K562 (cell line): ENCODE measurements around the gene DDR1. TPM values are rescaled to one million over a fixed set of nuclear protein-coding genes. Genes with fewer than 3 reads are reported as not detected.

Source experiments
- CBFA2T3 ChIP-seq: fragments of 450-650 bp; IDR thresholded peaks from 2 replicates; pipeline ENCODE4 v1.6.1; 2017
- ELK3 ChIP-seq: fragments of 450-650 bp; formaldehyde crosslinking; IDR thresholded peaks from 2 replicates; pipeline ENCODE4 v1.4.0; 2020; ENCODE audit warnings: mild to moderate bottlenecking
- FOXM1 ChIP-seq, 2 experiments: fragments of 450-650 bp in 1 of 2; sonication (generic) in 1 of 2; formaldehyde crosslinking in 1 of 2; IDR thresholded peaks; 2 replicates each; pipeline versions ENCODE4 v1.6.1 to v1.9.0; 2017 to 2022; ENCODE audit warnings: low read depth in 2 of 2, mild to moderate bottlenecking in 2 of 2, missing genetic modification reagents in 1 of 2, moderate library complexity in 1 of 2
- JUND ChIP-seq, 2 experiments: IDR thresholded peaks; 2 replicates in 1 of 2; 3 replicates in 1 of 2; pipeline ENCODE4 v1.6.1; 2011; ENCODE audit warnings: borderline replicate concordance in 2 of 2, low read depth in 2 of 2, low read length in 2 of 2, improper control_type of control experiment in 1 of 2, missing biosample characterization in 1 of 2, missing genetic modification characterization in 1 of 2, missing genetic modification reagents in 1 of 2
- MEF2D ChIP-seq: conservative IDR thresholded peaks from 2 replicates; pipeline ENCODE4 v1.6.1; 2016; ENCODE audit warnings: low read depth, missing genetic modification characterization, missing compliant biosample characterization
- RBM22 ChIP-seq: fragments of 200-400 bp; formaldehyde crosslinking; IDR thresholded peaks from 2 replicates; pipeline ENCODE4 v1.6.1; 2018; ENCODE audit warnings: low read length, low read depth; ENCODE audit not compliant: poor library complexity, severe bottlenecking
- SIN3B ChIP-seq: fragments of 450-650 bp; IDR thresholded peaks from 2 replicates; pipeline ENCODE4 v1.6.1; 2017; ENCODE audit warnings: low read depth, mild to moderate bottlenecking, moderate library complexity
- SPI1 ChIP-seq: IDR thresholded peaks from 2 replicates; pipeline ENCODE4 v1.6.1; 2011; ENCODE audit warnings: low read depth, low read length, control low read depth, borderline replicate concordance
- TFAP4 ChIP-seq: sonication (generic); formaldehyde crosslinking; IDR thresholded peaks from 2 replicates; pipeline ENCODE4 v1.8.0; 2022; ENCODE audit warnings: missing genetic modification reagents, mild to moderate bottlenecking, moderate library complexity, borderline replicate concordance
- ZNF174 ChIP-seq: fragments of 250-450 bp; sonication (Bioruptor Pico); IDR thresholded peaks from 2 replicates; pipeline ENCODE4 v1.4.0; 2020; ENCODE audit warnings: mild to moderate bottlenecking
- ZNF449 ChIP-seq: fragments of 250-450 bp; sonication (Bioruptor Pico); IDR thresholded peaks from 2 replicates; pipeline ENCODE4 v1.8.0; 2022; ENCODE audit warnings: moderate library complexity, mild to moderate bottlenecking, inconsistent platforms
- ZNF76 ChIP-seq: fragments of 250-450 bp; sonication (Bioruptor Pico); IDR thresholded peaks from 2 replicates; pipeline ENCODE4 v1.4.0; 2020; ENCODE audit warnings: mild to moderate bottlenecking, moderate library complexity, borderline replicate concordance
- ZNF79 ChIP-seq: fragments of 250-450 bp; sonication (Bioruptor Pico); IDR thresholded peaks from 2 replicates; pipeline ENCODE4 v1.4.0; 2020; ENCODE audit warnings: low read depth, mild to moderate bottlenecking, moderate library complexity
- polyA plus RNA-seq, 8 experiments: library from polyadenylated mRNA; depleted of rRNA in 4 of 8; stranded (reverse) in 5 of 8; unstranded in 3 of 8; fragments of >200 nt; fragmentation: Nextera tagmentation in 2 of 8; fragmentation: Illumina TruSeq in 1 of 8; extraction: Ambion mirVana in 2 of 8; extraction: Trizol in 1 of 8; gene quantifications; 2 replicates each; pipeline versions ENCODE4 v1.2.1 to v1.2.3, GENCODE V29; 2011 to 2014; ENCODE audit warnings: inconsistent platforms in 1 of 8, missing spikeins in 1 of 8
- total RNA-seq, 7 experiments: library from RNA; depleted of rRNA in 6 of 7; stranded (reverse); fragments of >200 nt in 6 of 7; fragmentation: Illumina TruSeq in 2 of 7; extraction: Trizol in 2 of 7; gene quantifications; 2 replicates each; pipeline versions ENCODE4 v1.2.1 to v1.2.3, GENCODE V29; 2011 to 2021; ENCODE audit warnings: low replicate concordance in 1 of 7
- TF ChIP-seq, protein P1 (sequence below): sonication (generic); formaldehyde crosslinking; IDR thresholded peaks from 2 replicates; pipeline ENCODE4 v1.8.0; 2023; ENCODE audit warnings: mild to moderate bottlenecking, missing genetic modification reagents

The DDR1 gene
- total and polyA plus RNA-seq, 9 of the 15 experiments (the other 6 are each of a cell fraction or from before 2014, with no cell fraction given): 1.4 to 44.6 (median 12.2) TPM

- TF ChIP-seq CBFA2T3: no peak
- peak; percentile 94 for TF ChIP-seq TFAP4
- peak; percentile 66 for TF ChIP-seq SPI1
- no peak for TF ChIP-seq ZNF449 (CRISPR knock-in tag)
- TF ChIP-seq, protein P1, sequence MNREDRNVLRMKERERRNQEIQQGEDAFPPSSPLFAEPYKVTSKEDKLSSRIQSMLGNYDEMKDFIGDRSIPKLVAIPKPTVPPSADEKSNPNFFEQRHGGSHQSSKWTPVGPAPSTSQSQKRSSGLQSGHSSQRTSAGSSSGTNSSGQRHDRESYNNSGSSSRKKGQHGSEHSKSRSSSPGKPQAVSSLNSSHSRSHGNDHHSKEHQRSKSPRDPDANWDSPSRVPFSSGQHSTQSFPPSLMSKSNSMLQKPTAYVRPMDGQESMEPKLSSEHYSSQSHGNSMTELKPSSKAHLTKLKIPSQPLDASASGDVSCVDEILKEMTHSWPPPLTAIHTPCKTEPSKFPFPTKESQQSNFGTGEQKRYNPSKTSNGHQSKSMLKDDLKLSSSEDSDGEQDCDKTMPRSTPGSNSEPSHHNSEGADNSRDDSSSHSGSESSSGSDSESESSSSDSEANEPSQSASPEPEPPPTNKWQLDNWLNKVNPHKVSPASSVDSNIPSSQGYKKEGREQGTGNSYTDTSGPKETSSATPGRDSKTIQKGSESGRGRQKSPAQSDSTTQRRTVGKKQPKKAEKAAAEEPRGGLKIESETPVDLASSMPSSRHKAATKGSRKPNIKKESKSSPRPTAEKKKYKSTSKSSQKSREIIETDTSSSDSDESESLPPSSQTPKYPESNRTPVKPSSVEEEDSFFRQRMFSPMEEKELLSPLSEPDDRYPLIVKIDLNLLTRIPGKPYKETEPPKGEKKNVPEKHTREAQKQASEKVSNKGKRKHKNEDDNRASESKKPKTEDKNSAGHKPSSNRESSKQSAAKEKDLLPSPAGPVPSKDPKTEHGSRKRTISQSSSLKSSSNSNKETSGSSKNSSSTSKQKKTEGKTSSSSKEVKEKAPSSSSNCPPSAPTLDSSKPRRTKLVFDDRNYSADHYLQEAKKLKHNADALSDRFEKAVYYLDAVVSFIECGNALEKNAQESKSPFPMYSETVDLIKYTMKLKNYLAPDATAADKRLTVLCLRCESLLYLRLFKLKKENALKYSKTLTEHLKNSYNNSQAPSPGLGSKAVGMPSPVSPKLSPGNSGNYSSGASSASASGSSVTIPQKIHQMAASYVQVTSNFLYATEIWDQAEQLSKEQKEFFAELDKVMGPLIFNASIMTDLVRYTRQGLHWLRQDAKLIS (CRISPR knock-in tag): 0 out of 2 replicates have a peak, but pooled peaks have one; percentile 31
- peak; percentile 95 for TF ChIP-seq SIN3B
- TF ChIP-seq FOXM1 (IDR thresholded peaks at IDR 0.05; ENCODE audit: low read depth): peak; percentile 80; the same call in 1 of the 2 replicates
- TF ChIP-seq FOXM1 (CRISPR knock-in tag; IDR thresholded peaks at IDR 0.05; ENCODE audit: low read depth): no peak
- 0 out of 2 replicates have a peak, but pooled peaks have one; percentile 33 for TF ChIP-seq ZNF79 (CRISPR knock-in tag)
- TF ChIP-seq ELK3: no peak
- TF ChIP-seq JUND (IDR thresholded peaks at IDR 0.05; ENCODE audit: borderline replicate concordance, low read depth, low read length): peak; percentile 71
- peak; percentile 32; the same call in 1 of the 3 replicates for TF ChIP-seq JUND (tag; IDR thresholded peaks at IDR 0.05; ENCODE audit: borderline replicate concordance, low read depth, low read length)
- TF ChIP-seq MEF2D (tag): peak; percentile 82
- TF ChIP-seq ZNF174: no peak
- TF ChIP-seq ZNF76 (CRISPR knock-in tag): peak; percentile 92; the same call in 1 of the 2 replicates
- TF ChIP-seq RBM22: no peak
These were observed 23.7 kb downstream of the DDR1 start, which contains the start of gene GTF2H4 (continued) for GRCh38 chr6:30907758-30908591.
